Measurements from ENCODE around the gene MRPL49.

Gene MRPL49

DNA sequence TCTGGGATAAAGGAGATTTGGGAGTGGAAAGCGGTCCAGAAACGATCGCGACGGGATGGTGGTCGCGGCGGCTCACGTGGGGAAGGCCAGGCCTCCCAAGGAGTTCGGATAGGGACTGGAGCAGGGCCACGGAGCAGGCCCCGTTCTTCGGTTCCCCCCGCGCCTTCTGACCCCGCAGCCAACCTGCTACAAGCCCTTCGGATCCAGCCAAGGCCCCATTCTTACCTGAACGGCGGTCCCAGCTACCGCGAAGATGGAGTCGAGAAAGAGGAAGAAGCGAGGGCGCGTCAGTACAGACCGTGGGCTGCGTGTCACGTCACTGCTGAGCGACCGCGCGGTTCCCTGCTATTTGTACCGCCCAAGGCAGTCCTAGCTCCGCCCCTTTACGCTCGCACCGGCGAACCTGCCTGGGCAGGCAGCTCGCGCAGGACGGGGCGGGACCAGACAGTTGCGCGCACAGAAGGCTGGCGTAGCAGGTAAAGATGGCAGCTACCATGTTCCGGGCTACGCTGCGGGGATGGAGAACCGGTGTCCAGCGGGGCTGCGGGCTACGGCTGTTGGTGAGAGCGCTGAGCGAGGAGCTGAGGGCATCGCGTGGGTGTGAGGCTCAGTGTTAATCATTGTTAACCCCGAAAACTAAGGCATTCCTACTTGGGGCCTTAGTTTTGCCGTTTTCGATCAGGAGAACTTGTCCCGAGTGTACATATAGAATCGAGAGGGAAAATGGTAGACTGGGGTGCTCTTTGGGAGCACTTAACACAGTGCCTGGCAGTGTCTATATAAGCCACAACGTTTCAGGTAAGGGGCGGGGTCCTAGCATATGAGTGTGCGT, at the start of gene MRPL49, which contains the start of gene FAU:
MRPL49 (plus strand) TSS at position 457 of the 832 bp plus-strand sequence; CDS start at position 483, 26 bp downstream.
FAU (minus strand) TSS at position 270 of the 832 bp plus-strand sequence. CDS start 321 bp downstream, outside the sequence.
- Histone ChIP-seq H3K9me3 (ENCODE audit: control insufficient read depth in 2 of 2, low read length in 2 of 2) (no peaks in the 10 kb centered on the region), H3K4me3 (ENCODE audit: low read length in 2 of 2) (peak within 1 kb of the TSS; percentile 95 to 98), H3K9ac (ENCODE audit: low read depth in 1 of 2, low read length in 2 of 2) (peak within 1 kb of the TSS; percentile 96 to 98), H3K27ac (ENCODE audit: low read depth in 2 of 2, low read length in 2 of 2) (peak within 1 kb of the TSS; percentile 90 to 94), H3K27me3 (ENCODE audit: control insufficient read depth in 2 of 2, insufficient read depth in 2 of 2, low read length in 2 of 2) (no peaks in the 10 kb centered on the region), H3K36me3 (ENCODE audit: control insufficient read depth in 2 of 2, insufficient read depth in 2 of 2, low read length in 2 of 2) (peaks cover 44 to 50% of the 10 kb centered on the region in 2 donors), H3K4me1 (ENCODE audit: control insufficient read depth in 2 of 2, insufficient read depth in 2 of 2, low read length in 2 of 2) (peaks cover 15 to 16% of the 10 kb centered on the region in 2 donors)

- no peaks in the 10 kb centered on the region for H3K27me3 ChIP-seq (ENCODE audit: control insufficient read depth in 2 of 2, insufficient read depth in 2 of 2, low read length in 2 of 2)
- H3K27ac ChIP-seq (ENCODE audit: low read depth in 2 of 2, low read length in 2 of 2), result no peak overlapping the region
- H3K9me3 ChIP-seq (ENCODE audit: control insufficient read depth in 2 of 2, low read length in 2 of 2), result no peaks in the 10 kb centered on the region
- no peak overlapping the region for H3K9ac ChIP-seq (ENCODE audit: low read depth in 1 of 2, low read length in 2 of 2)
- no peaks in the 10 kb centered on the region for H3K4me1 ChIP-seq (ENCODE audit: control insufficient read depth in 2 of 2, insufficient read depth in 2 of 2, low read length in 2 of 2)
- H3K36me3 ChIP-seq (ENCODE audit: control insufficient read depth in 2 of 2, insufficient read depth in 2 of 2, low read length in 2 of 2), result no peaks in the 10 kb centered on the region
- H3K4me3 ChIP-seq (ENCODE audit: low read length in 2 of 2), result no peak overlapping the region
These were observed 49.5 kb upstream of the MRPL49 start for GRCh38 chr11:65072631-65072966.

DNA sequence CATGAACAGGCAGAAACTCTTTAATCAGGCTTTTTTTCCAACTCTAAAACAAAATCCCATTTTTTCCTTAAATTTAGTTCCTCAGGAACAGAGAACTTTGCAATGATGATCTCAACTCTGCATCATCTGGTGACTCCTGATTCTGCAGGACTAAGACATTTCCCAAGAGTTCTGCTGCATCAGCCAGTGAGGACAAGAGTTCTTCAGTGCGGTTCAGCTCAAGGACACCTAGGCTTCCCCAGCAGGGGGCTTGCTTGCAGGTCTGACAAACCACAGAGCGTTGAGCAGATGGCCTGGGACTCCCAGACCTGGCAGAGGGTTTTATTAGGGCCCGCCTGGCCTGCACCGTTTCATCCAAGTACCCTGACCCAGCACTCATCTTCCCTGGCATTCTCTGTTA, 44.7 kb upstream of the MRPL49 start:
- Histone ChIP-seq H3K36me3 (ENCODE audit: control insufficient read depth in 2 of 2, insufficient read depth in 2 of 2, low read length in 2 of 2) (no peaks in the 10 kb centered on the region), H3K27ac (ENCODE audit: low read depth in 2 of 2, low read length in 2 of 2) (no peak overlapping the region), H3K4me3 (ENCODE audit: low read length in 2 of 2) (no peak overlapping the region), H3K9ac (ENCODE audit: low read depth in 1 of 2, low read length in 2 of 2) (no peak overlapping the region), H3K4me1 (ENCODE audit: control insufficient read depth in 2 of 2, insufficient read depth in 2 of 2, low read length in 2 of 2) (peaks cover 3 to 6% of the 10 kb centered on the region in 2 donors), H3K9me3 (ENCODE audit: control insufficient read depth in 2 of 2, low read length in 2 of 2) (no peaks in the 10 kb centered on the region), H3K27me3 (ENCODE audit: control insufficient read depth in 2 of 2, insufficient read depth in 2 of 2, low read length in 2 of 2) (no peaks in the 10 kb centered on the region)

- Histone ChIP-seq H3K9ac (ENCODE audit: low read depth in 1 of 2, low read length in 2 of 2) (peak overlapping the region in 1 of 2 donors; percentile 26), H3K27me3 (ENCODE audit: control insufficient read depth in 2 of 2, insufficient read depth in 2 of 2, low read length in 2 of 2) (no peaks in the 10 kb centered on the region), H3K4me3 (ENCODE audit: low read length in 2 of 2) (no peak overlapping the region), H3K36me3 (ENCODE audit: control insufficient read depth in 2 of 2, insufficient read depth in 2 of 2, low read length in 2 of 2) (no peaks in the 10 kb centered on the region), H3K27ac (ENCODE audit: low read depth in 2 of 2, low read length in 2 of 2) (no peak overlapping the region), H3K9me3 (ENCODE audit: control insufficient read depth in 2 of 2, low read length in 2 of 2) (no peaks in the 10 kb centered on the region), H3K4me1 (ENCODE audit: control insufficient read depth in 2 of 2, insufficient read depth in 2 of 2, low read length in 2 of 2) (peaks cover 6% of the 10 kb centered on the region in 2 donors)
These were observed 44.0 kb upstream of the MRPL49 start for GRCh38 chr11:65078151-65078550.

- Histone ChIP-seq H3K27me3 (ENCODE audit: control insufficient read depth in 2 of 2, insufficient read depth in 2 of 2, low read length in 2 of 2) (no peaks in the 10 kb centered on the region), H3K4me3 (ENCODE audit: low read length in 2 of 2) (no peak overlapping the region), H3K9ac (ENCODE audit: low read depth in 1 of 2, low read length in 2 of 2) (no peak overlapping the region), H3K36me3 (ENCODE audit: control insufficient read depth in 2 of 2, insufficient read depth in 2 of 2, low read length in 2 of 2) (no peaks in the 10 kb centered on the region), H3K9me3 (ENCODE audit: control insufficient read depth in 2 of 2, low read length in 2 of 2) (no peaks in the 10 kb centered on the region), H3K4me1 (ENCODE audit: control insufficient read depth in 2 of 2, insufficient read depth in 2 of 2, low read length in 2 of 2) (peaks cover 12% of the 10 kb centered on the region in 2 donors), H3K27ac (ENCODE audit: low read depth in 2 of 2, low read length in 2 of 2) (no peak overlapping the region)
These were observed 43.3 kb upstream of the MRPL49 start for GRCh38 chr11:65078786-65079342.

GRCh38 chr11:65083134-65083833, 38.8 kb upstream of the MRPL49 start:
- peak overlapping the region in 1 of 2 donors; percentile 96 for H3K27ac ChIP-seq (ENCODE audit: low read depth in 2 of 2, low read length in 2 of 2)
- peaks cover 24 to 34% of the 10 kb centered on the region in 2 donors for H3K36me3 ChIP-seq (ENCODE audit: control insufficient read depth in 2 of 2, insufficient read depth in 2 of 2, low read length in 2 of 2)

GRCh38 chr11:65083834-65084597, 38.1 kb upstream of the MRPL49 start, which contains the start of the genes CDCA5 and ZFPL1:
TSS of gene CDCA5 (minus strand) at chr11:65084040. CDS start at chr11:65083978, 62 bp downstream.
TSS of gene ZFPL1 (plus strand) at chr11:65084222. CDS start at chr11:65084699, 477 bp downstream.
- H3K4me1 ChIP-seq (ENCODE audit: control insufficient read depth in 2 of 2, insufficient read depth in 2 of 2, low read length in 2 of 2), result peaks cover 13 to 21% of the 10 kb centered on the region in 2 donors
- no peaks in the 10 kb centered on the region for H3K9me3 ChIP-seq (ENCODE audit: control insufficient read depth in 2 of 2, low read length in 2 of 2)
- H3K36me3 ChIP-seq (ENCODE audit: control insufficient read depth in 2 of 2, insufficient read depth in 2 of 2, low read length in 2 of 2), result peaks cover 31 to 40% of the 10 kb centered on the region in 2 donors
- H3K9ac ChIP-seq (ENCODE audit: low read depth in 1 of 2, low read length in 2 of 2), result peak within 1 kb of the TSS; percentile 75 to 96
- no peaks in the 10 kb centered on the region for H3K27me3 ChIP-seq (ENCODE audit: control insufficient read depth in 2 of 2, insufficient read depth in 2 of 2, low read length in 2 of 2)
- H3K4me3 ChIP-seq (ENCODE audit: low read length in 2 of 2), result peak within 1 kb of the TSS; percentile 70 to 97
- H3K27ac ChIP-seq (ENCODE audit: low read depth in 2 of 2, low read length in 2 of 2), result peak within 1 kb of the TSS; percentile 89 to 96

More at GRCh38 chr11:65083134-65083833, 38.8 kb upstream of the MRPL49 start:
- no peaks in the 10 kb centered on the region for H3K9me3 ChIP-seq (ENCODE audit: control insufficient read depth in 2 of 2, low read length in 2 of 2)
- peak overlapping the region; percentile 56 to 75 for H3K9ac ChIP-seq (ENCODE audit: low read depth in 1 of 2, low read length in 2 of 2)
- H3K4me1 ChIP-seq (ENCODE audit: control insufficient read depth in 2 of 2, insufficient read depth in 2 of 2, low read length in 2 of 2), result peaks cover 15 to 24% of the 10 kb centered on the region in 2 donors
- no peaks in the 10 kb centered on the region for H3K27me3 ChIP-seq (ENCODE audit: control insufficient read depth in 2 of 2, insufficient read depth in 2 of 2, low read length in 2 of 2)
- peak overlapping the region; percentile 70 to 97 for H3K4me3 ChIP-seq (ENCODE audit: low read length in 2 of 2)

- Histone ChIP-seq H3K27me3 (ENCODE audit: control insufficient read depth in 2 of 2, insufficient read depth in 2 of 2, low read length in 2 of 2) (no peaks in the 10 kb centered on the region), H3K36me3 (ENCODE audit: control insufficient read depth in 2 of 2, insufficient read depth in 2 of 2, low read length in 2 of 2) (peaks cover 38 to 47% of the 10 kb centered on the region in 2 donors), H3K4me3 (ENCODE audit: low read length in 2 of 2) (peak overlapping the region; percentile 70 to 97), H3K27ac (ENCODE audit: low read depth in 2 of 2, low read length in 2 of 2) (peak overlapping the region; percentile 89 to 96), H3K4me1 (ENCODE audit: control insufficient read depth in 2 of 2, insufficient read depth in 2 of 2, low read length in 2 of 2) (peaks cover 13 to 21% of the 10 kb centered on the region in 2 donors), H3K9ac (ENCODE audit: low read depth in 1 of 2, low read length in 2 of 2) (peak overlapping the region; percentile 75 to 96), H3K9me3 (ENCODE audit: control insufficient read depth in 2 of 2, low read length in 2 of 2) (no peaks in the 10 kb centered on the region)
These were observed 37.3 kb upstream of the MRPL49 start for GRCh38 chr11:65084598-65085375.

DNA sequence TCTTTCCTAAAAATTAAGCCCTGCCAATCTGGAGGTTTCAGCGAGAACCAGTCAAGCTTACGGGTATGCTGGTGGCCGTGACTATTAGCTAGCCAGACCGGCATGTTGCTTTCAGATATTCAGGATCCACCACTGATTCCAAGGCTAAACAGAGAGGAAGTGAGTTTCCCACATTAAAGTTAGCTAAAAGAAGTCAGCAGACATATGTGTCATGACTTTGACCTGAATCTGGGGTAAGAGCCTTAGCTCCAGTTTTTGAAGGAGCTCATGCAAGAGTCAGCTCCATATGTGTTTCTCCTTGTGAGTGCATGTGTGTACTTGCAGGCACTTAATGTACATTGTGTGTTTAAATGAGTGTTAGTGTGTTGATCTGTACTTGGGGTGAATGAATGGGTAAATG, 36.7 kb upstream of the MRPL49 start:
- peaks cover 13 to 21% of the 10 kb centered on the region in 2 donors for H3K4me1 ChIP-seq (ENCODE audit: control insufficient read depth in 2 of 2, insufficient read depth in 2 of 2, low read length in 2 of 2)
- no peaks in the 10 kb centered on the region for H3K9me3 ChIP-seq (ENCODE audit: control insufficient read depth in 2 of 2, low read length in 2 of 2)
- H3K9ac ChIP-seq (ENCODE audit: low read depth in 1 of 2, low read length in 2 of 2), result no peak overlapping the region
- no peaks in the 10 kb centered on the region for H3K27me3 ChIP-seq (ENCODE audit: control insufficient read depth in 2 of 2, insufficient read depth in 2 of 2, low read length in 2 of 2)
- H3K4me3 ChIP-seq (ENCODE audit: low read length in 2 of 2), result no peak overlapping the region
- H3K27ac ChIP-seq (ENCODE audit: low read depth in 2 of 2, low read length in 2 of 2), result no peak overlapping the region
- H3K36me3 ChIP-seq (ENCODE audit: control insufficient read depth in 2 of 2, insufficient read depth in 2 of 2, low read length in 2 of 2), result peaks cover 38 to 47% of the 10 kb centered on the region in 2 donors
